Adrenal gland (tissue), 5 donors: Measurements from ENCODE around the gene RARRES1.

Source experiments
- CTCF ChIP-seq, 6 experiments: fragments of 450-650 bp in 4 of 6; fragments of 200-600 bp in 2 of 6; sonication (generic) in 1 of 6; IDR thresholded peaks; 1 replicate in 5 of 6; 2 replicates in 1 of 6; pipeline versions ENCODE4 v1.5.1 to v1.8.0; 2016 to 2021; ENCODE audit warnings: antibody characterized with exemption in 6 of 6, mild to moderate bottlenecking in 2 of 6, moderate library complexity in 1 of 6
- POLR2A ChIP-seq, 2 donors: fragments of 450-650 bp; IDR thresholded peaks; one replicate each; pipeline ENCODE4 v1.6.1; 2017; ENCODE audit warnings: antibody characterized with exemption in 2 of 2, mild to moderate bottlenecking in 2 of 2, moderate library complexity in 1 of 2
- donor health status: DM: no; HTN: no; CAD: no.

GRCh38 chr3:158774965-158775364 lies 42.7 kb upstream of the RARRES1 start:
- no peak for TF ChIP-seq CTCF (IDR thresholded peaks at IDR 0.05)
- no peak for TF ChIP-seq POLR2A (IDR thresholded peaks at IDR 0.05)
